GM12891 (cell line): ENCODE results near the gene TEDC2.

Source experiments
- POLR2A ChIP-seq: IDR thresholded peaks from 2 replicates; pipeline ENCODE4 v1.6.1; 2011; ENCODE audit warnings: low read depth, low read length, control low read depth
- POLR2AphosphoS5 ChIP-seq: IDR thresholded peaks from 2 replicates; pipeline ENCODE4 v1.6.1; 2011; ENCODE audit warnings: low read depth, low read length, control low read depth
- POU2F2 ChIP-seq: IDR thresholded peaks from 2 replicates; pipeline ENCODE4 v1.6.1; 2011; ENCODE audit warnings: low read depth, mild to moderate bottlenecking, control low read depth, low read length, moderate library complexity
- SPI1 ChIP-seq: IDR thresholded peaks from 2 replicates; pipeline ENCODE4 v1.6.1; 2011; ENCODE audit warnings: low read depth, low read length, control low read depth
- TAF1 ChIP-seq: IDR thresholded peaks from 2 replicates; pipeline ENCODE4 v1.6.1; 2011; ENCODE audit warnings: low read depth, low read length, control low read depth

DNA sequence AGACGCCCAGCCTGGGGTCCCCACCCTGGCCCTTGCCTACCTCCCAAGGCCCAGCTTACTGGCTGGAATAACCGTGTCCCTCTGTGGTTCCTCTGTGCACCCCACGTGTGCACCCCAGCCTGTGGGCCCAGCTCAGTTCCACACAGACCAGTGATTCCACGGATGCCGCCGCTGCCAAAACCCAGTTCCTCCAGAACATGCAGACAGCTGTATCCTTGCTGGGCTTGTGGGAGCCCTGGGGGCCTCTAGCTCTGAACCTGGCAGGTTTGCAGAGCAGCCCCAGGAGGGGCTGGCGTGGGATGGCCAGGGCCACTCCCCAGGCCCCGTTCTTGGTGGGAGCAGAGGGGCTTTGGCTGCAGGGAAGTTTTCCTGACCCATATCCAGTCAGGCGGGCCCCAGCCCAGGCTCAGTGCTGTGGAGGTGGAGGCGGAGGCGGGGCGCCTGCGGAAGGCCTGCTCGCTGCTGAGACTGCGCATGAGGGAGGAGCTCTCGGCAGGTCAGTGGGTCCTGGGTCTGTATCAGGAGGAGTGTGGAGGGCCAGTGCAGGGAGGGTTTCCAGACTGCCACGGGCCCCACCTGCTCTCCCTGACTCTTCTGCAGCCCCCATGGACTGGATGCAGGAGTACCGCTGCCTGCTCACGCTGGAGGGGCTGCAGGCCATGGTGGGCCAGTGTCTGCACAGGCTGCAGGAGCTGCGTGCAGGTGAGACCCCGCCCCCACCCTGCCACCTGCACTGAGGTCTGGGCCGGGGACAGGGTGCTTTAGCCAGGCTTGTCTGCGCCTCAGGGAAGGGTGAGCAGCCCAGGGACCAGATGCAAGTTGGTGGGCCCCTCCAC, 2.3 kb downstream of the TEDC2 start:
- no peak for TF ChIP-seq TAF1
- no peak for TF ChIP-seq POLR2A
- no peak for TF ChIP-seq POLR2AphosphoS5
- no peak for TF ChIP-seq POU2F2
- no peak for TF ChIP-seq SPI1
